HG02610 (cell line): ENCODE measurements around the gene SNX18.

Experiments used
- ATAC-seq: cut with Tn5 transposase; IDR thresholded peaks from one replicate; pipeline ENCODE4 v1.9.1; 2021; ENCODE audit warnings: mild to moderate bottlenecking, moderate library complexity; ENCODE audit not compliant: unreplicated experiment

The SNX18 gene

DNA sequence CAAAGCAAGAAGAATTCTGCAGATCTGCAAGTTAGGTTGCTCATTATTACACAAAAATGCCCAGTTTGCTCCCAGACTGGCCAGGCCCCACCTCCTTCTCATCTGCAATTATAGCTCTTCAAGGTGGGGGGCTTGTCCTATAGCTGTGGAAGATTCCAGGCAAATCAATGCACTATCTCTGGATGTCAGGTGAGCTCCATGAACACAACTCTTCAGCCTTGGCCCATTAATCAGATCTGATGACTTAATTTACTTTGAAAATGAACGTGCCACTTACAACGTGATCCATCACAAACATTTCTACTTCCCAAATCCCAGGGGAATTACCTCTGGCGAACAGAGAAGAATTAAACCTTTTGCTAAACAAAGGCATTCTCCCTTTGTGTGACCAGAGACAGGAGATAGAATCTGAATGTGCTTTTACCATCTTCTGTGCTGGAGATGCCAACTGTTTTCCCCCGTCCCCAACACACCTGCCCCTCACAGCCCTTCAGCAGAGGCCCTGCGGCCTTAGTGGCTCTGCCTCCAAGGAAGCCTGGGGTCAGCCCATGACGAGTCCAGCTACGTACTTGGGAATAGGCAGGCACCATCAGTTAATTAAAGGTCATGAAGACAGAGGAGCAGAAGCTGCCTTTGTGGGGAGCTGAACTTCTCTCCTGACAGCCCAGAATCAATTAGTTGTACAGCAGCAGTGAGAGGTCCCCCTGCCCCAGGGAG lies 60.5 kb downstream of the SNX18 start:
- no peak for ATAC-seq

DNA sequence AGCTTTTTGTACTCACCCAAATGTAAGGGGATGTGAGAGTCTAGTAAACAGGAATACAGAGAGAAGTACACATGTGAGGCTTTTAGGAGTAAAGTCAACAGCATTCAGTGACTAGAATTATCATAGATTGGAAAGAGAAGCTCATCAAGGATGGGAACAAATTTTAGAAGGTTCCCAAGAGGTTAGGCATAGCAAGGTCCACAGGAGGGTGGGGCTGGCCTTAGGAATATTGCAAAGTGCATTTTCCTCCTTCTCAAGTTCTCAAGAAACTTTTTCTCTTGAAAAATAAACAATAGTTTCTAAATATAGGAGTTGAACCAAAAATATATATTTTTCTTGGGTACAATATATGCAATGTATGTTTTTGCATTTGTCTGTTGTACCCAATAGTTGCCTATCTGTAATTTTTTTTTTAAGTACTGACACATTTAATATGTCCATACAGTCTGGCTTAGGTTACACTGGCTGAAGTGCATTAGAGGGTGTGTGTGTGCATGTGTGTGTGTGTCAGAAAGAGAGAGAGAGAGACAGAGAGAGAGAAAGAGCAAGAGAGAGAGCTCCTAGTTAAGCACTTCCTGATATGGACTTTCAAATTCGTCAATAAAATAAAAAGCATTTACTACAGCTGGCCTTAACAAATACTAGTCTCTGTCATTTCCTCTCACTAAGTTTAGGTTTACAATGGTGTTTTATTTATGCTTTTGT lies 62.2 kb downstream of the SNX18 start:
- ATAC-seq, result no peak

DNA sequence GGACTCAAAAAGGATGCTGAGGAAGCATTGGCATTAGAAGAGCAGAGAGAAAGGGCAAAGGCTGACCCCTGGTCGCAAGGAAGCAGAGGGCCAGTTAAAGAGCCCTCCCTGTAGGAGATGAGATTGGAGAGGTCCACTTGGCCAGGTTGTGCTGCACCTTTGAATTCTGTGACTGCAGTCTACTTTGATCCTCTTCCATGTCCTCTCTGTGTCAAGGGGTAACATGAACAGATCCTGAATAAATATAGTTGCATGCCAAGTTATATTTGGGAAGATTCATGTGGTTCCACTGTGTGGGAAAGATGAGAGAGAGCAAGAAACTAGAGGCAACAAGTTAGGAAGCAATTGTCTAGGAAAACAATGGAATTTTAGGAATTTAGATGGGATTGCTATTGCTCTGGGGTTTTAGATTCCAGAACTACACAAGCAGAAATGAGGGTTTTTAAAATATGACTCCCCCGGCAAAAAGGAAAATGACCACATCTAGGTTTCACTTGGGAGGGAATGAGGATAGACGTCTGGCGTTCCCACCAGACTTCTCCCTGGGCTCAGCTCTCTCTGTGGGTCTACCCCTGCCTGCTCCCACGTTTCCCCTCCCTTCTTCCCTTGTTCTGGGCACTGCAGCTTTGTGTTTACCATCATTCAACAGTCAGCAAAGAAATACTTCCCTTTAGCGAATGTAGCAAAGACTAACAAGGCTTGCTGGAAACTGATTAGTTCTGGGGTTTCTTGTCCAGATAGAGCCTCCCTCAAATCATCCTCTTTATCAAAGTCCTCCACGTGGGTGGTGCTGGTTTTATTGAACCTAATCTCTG lies 63.6 kb downstream of the SNX18 start:
- no peak for ATAC-seq

DNA sequence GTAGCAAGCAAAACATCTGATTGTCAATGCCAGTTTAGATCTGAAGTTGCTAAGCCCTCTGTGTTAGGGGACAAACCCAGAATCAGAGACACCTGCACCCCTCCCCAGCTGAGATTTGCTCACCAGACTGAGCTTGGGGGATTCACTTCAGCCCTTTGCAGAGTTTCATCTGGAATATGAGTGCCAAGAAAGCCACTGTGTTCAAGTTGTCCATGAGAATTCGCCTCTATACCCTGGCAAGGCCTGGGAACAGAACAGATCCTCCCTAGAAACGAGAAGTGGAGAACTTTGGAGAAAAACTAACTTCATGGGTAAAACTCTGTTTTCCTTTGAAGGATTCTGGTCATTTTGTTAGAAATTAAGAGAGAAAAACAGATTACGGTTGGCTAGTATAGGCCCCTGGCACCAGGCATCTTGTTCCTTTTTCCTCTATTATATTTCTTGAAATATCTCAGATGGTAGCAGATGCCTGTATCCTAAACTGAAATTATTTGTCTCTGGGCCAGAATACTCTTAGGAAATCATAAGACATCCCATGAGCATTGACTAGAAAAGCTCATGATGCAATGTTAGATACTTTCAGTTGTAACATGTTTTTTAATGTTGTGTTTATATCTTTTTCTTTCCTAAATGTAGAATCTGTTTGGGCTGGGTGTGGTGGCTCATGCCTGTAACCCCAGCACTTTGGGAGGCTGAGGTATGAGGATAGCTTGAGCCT lies 64.4 kb downstream of the SNX18 start:
- ATAC-seq, result no peak

DNA sequence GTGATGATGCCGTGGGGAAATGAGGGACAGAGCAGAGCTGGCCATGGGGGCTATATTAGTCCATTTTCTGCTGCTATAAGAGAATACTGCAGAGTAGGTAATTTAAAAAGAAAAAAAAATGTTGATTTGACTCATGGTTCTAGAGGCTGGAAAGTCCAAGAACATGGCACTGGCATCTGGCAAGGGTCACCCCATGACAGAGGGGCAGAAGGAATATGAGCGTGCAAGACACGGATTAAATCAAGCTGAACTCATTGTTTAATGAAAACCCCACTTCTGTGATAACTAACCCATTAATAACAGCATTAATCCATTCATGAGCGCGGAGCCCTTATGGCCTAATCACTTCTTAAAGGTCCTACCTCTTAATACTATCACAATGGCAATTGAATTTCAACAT lies 68.8 kb downstream of the SNX18 start:
- no peak for ATAC-seq

DNA sequence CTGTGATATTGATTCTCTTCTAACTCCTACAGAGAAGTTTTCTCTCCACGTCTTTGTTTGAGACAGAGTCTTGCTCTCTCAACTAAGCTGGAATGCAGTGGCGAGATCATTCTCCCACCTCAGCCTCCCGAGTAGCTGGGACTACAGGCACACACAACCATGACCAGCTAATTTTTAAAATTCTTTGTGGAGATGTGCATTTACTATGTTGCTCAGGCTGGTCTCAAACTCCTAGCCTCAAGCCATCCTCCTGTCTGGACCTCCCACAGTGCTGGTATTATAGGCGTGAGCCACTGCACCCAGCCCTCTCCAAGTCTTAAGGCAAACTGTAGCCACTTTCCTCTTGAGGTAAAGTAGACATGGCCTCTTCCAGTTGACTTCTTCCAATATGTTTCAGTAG lies 72.2 kb downstream of the SNX18 start:
- no peak for ATAC-seq

DNA sequence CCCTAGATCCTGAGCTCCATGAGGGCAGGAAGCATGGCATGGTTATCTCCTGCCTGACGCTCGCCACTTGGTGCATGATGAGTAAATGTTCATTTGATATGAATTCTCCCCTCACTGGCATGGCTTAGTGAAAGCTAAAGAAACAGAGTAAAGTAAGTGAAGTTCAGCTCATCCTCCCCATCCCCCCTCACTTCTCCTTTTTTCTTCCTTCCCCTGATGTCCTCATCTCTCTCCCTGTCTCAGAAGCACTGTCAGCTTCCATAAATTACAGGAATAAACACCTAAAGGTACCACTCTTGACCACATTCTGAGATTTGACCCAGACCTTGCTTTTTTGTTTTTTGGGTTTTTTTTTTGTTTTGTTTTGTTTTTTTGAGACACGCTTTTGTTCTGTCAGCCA lies 73.3 kb downstream of the SNX18 start:
- ATAC-seq, result no peak

DNA sequence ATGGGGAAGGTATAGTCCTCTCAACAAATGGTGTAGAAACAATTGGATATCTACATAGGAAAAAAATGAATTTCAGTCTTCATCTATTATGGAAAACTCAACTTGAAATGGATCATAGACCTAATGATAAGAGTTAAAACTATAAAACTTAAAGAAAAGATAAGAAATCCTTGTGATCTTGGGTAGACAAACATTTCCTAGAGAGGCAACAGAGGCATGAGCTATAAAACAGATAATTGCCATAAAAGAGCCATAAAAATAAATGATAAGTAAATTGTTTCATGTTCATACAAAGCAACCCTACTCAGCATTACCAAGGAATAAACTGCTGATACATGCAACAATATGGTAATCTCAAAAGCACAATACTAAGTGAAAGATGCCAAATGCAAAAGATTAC lies 76.2 kb downstream of the SNX18 start:
- ATAC-seq, result no peak

DNA sequence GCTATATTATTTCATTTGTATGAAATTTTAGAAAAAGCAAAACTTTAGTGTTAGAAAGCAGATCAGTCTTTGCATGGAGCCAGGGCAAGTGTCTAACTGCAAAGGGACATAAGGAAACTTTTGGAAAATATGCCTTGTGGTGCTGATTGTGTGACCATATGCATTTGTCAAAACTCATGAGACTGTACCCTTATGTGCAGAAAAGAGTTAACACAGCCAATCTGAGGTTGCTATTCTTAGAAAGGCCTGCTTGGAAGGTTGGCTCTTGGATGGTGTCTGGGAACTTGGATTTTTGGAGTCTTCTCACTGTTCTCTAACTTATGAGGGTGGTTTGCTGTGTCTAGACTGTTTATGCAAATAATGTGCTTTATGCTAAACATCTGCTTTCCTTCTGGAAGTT lies 76.6 kb downstream of the SNX18 start:
- no peak for ATAC-seq

DNA sequence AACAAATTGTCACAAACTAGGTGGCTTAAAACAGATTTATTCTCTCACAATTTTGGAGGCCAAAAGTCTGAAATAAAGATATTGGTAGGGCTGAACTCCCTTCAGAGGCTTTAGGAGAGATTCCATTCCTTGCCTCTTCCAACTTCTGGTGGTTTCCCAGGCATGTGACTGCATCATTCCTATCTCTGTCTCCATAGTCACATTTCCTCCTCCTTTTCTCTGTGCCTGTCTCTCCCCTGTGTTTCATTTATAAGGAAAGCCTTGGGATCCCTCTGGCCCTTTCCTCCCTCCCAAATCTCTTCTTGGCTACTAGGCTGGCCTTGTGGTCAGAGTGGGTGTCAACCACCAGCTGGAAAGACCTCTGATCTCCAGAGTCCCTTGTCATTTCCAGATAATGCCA lies 78.2 kb downstream of the SNX18 start:
- ATAC-seq, result no peak
